Astrocyte (in vitro differentiated cells and primary cell): ENCODE measurements around the gene KRTAP16-1. TPM values are rescaled to one million over a fixed set of nuclear protein-coding genes. Genes with fewer than 3 reads are reported as not detected.

ENCODE experiments used
- DNase-seq: peaks from one replicate; pipeline ENCODE4 v3.0.0-alpha.2; 2010; ENCODE audit warnings: low read depth
- FAIRE-seq: peaks from 2 replicates; lab custom pipeline; 2011; peaks lifted over from hg19 to GRCh38; lab: Jason Lieb, UNC
- H2AFZ ChIP-seq: 2 replicates; pipeline ENCODE4 v1.6.0; 2012; ENCODE audit warnings: low read depth, low read length, inconsistent platforms
- H3K27ac ChIP-seq: 2 replicates; pipeline ENCODE4 v1.5.1; 2011; ENCODE audit warnings: low read depth, low read length, inconsistent platforms
- H3K27me3 ChIP-seq: 2 replicates; pipeline ENCODE4 v1.6.0; 2011; ENCODE audit warnings: low read length, inconsistent platforms; ENCODE audit not compliant: insufficient read depth
- H3K36me3 ChIP-seq: 2 replicates; pipeline ENCODE4 v1.5.1; 2011; ENCODE audit warnings: low read length, inconsistent platforms; ENCODE audit not compliant: insufficient read depth
- H3K4me1 ChIP-seq: 2 replicates; pipeline ENCODE4 v1.5.1; 2011; ENCODE audit warnings: low read length, inconsistent platforms; ENCODE audit not compliant: insufficient read depth
- H3K4me2 ChIP-seq: 2 replicates; pipeline ENCODE4 v1.6.0; 2012; ENCODE audit warnings: low read length, inconsistent platforms
- H3K4me3 ChIP-seq: 2 replicates; pipeline ENCODE4 v1.5.1; 2011; ENCODE audit warnings: low read depth, mild to moderate bottlenecking, low read length, inconsistent platforms; ENCODE audit not compliant: insufficient read depth
- H3K79me2 ChIP-seq: 2 replicates; pipeline ENCODE4 v1.6.0; 2012; ENCODE audit warnings: mild to moderate bottlenecking, low read length, inconsistent platforms; ENCODE audit not compliant: insufficient read depth
- H3K9ac ChIP-seq: 2 replicates; pipeline ENCODE4 v1.6.0; 2012; ENCODE audit warnings: mild to moderate bottlenecking, low read length, inconsistent platforms
- H3K9me3 ChIP-seq: 2 replicates; pipeline ENCODE4 v1.5.1; 2012; ENCODE audit warnings: low read depth, mild to moderate bottlenecking, low read length, inconsistent platforms; ENCODE audit not compliant: insufficient read depth
- H4K20me1 ChIP-seq: 2 replicates; pipeline ENCODE4 v1.6.0; 2012; ENCODE audit warnings: low read length, inconsistent platforms; ENCODE audit not compliant: insufficient read depth
- H3K27ac Mint-ChIP-seq: one replicate; pipeline ENCODE4 v1.8.0; 2021; ENCODE audit warnings: mild to moderate bottlenecking, mixed read lengths; ENCODE audit not compliant: unreplicated experiment
- H3K27me3 Mint-ChIP-seq: one replicate; pipeline ENCODE4 v1.8.0; 2021; ENCODE audit warnings: low read depth, mixed read lengths; ENCODE audit not compliant: unreplicated experiment
- H3K36me3 Mint-ChIP-seq: one replicate; pipeline ENCODE4 v1.8.0; 2021; ENCODE audit warnings: low read depth, mixed read lengths; ENCODE audit not compliant: unreplicated experiment
- H3K4me1 Mint-ChIP-seq: one replicate; pipeline ENCODE4 v1.8.0; 2021; ENCODE audit warnings: low read depth, mixed read lengths; ENCODE audit not compliant: unreplicated experiment
- H3K4me3 Mint-ChIP-seq: one replicate; pipeline ENCODE4 v1.8.0; 2021; ENCODE audit warnings: mild to moderate bottlenecking, moderate library complexity, mixed read lengths; ENCODE audit not compliant: unreplicated experiment
- H3K9me3 Mint-ChIP-seq: one replicate; pipeline ENCODE4 v1.8.0; 2021; ENCODE audit warnings: mild to moderate bottlenecking, mixed read lengths; ENCODE audit not compliant: unreplicated experiment
- EZH2 ChIP-seq: IDR thresholded peaks from 2 replicates; pipeline ENCODE4 v1.6.1; 2012; ENCODE audit warnings: mild to moderate bottlenecking, low read length, inconsistent platforms; ENCODE audit not compliant: insufficient read depth
- total RNA-seq: library from RNA; stranded (reverse); gene quantifications from 2 replicates; pipeline ENCODE4 v1.2.1, GENCODE V29; 2021
- TF ChIP-seq, protein P1 (sequence below): IDR thresholded peaks from 2 replicates; pipeline ENCODE4 v1.5.1; 2011; ENCODE audit warnings: low read depth, mild to moderate bottlenecking, inconsistent platforms, low read length, moderate library complexity; ENCODE audit not compliant: insufficient read depth

Gene KRTAP16-1
- total RNA-seq, 1 donor from 2014 or later = not detected

DNA sequence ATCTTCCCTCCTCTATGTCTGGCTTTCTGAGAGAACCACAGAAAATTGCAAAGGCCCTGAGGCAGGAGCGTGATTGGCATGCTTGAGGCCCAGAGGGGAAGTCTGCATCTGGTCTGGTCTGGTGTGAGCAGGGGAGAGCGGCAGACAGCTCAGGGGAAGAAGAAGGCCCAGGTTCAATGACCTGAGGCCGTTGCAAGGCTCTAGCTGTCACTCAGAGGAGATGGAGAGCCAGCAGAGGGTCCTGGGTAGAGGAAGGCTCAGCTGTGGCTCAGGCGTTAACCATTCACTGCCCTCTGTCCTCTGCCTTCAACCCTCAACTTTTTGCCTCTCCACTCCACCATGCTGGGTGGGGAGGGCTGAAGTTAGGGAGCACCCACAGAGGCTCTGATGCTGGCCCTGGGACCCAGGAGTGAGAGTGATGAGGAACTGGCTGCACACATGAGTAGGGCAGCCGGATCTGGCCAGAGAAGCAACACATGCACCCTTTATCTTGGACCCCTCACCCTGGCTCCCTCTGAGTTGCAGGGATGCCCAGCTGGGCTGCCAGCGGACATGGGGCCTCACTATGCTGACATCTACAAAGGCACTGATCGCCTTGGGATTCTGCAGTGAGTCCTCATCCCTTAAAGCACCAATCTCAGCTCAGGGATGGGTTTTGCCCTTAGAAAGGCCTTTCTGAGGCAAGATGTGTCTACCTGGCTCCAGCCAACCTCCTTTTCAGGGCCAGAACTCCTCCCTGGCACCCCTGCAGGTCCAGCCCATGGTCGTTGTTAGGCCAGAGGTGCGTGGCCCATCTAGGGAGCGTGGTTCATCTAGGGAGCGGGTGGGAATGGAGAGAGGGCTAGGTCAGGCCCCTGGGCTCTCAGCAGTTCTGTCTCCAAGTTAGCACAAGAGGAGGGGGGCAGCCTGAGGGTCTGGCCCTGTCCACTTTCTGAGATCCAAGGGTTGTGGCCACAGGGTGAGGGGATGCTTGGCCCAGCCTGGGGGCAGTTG is 14.1 kb upstream of the KRTAP16-1 start:
- Mint-ChIP-seq H3K36me3 (peaks cover 3% of the 10 kb centered on the region), H3K4me3 (no peak overlapping the region), H3K9me3 (peaks cover 9% of the 10 kb centered on the region), H3K4me1 (no peaks in the 10 kb centered on the region), H3K27me3 (peaks cover 2% of the 10 kb centered on the region), H3K27ac (no peak overlapping the region)
- H3K9ac ChIP-seq = no peak overlapping the region
- H3K36me3 ChIP-seq = no peaks in the 10 kb centered on the region
- no peaks in the 10 kb centered on the region for H3K9me3 ChIP-seq
- H4K20me1 ChIP-seq = no peaks in the 10 kb centered on the region
- FAIRE-seq (no peak), DNase-seq (no peak)
- H2AFZ ChIP-seq = no peak overlapping the region
- H3K4me2 ChIP-seq = no peak overlapping the region
- no peaks in the 10 kb centered on the region for H3K27me3 ChIP-seq
- TF ChIP-seq, protein P1, sequence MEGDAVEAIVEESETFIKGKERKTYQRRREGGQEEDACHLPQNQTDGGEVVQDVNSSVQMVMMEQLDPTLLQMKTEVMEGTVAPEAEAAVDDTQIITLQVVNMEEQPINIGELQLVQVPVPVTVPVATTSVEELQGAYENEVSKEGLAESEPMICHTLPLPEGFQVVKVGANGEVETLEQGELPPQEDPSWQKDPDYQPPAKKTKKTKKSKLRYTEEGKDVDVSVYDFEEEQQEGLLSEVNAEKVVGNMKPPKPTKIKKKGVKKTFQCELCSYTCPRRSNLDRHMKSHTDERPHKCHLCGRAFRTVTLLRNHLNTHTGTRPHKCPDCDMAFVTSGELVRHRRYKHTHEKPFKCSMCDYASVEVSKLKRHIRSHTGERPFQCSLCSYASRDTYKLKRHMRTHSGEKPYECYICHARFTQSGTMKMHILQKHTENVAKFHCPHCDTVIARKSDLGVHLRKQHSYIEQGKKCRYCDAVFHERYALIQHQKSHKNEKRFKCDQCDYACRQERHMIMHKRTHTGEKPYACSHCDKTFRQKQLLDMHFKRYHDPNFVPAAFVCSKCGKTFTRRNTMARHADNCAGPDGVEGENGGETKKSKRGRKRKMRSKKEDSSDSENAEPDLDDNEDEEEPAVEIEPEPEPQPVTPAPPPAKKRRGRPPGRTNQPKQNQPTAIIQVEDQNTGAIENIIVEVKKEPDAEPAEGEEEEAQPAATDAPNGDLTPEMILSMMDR = no peak
- no peak for TF ChIP-seq EZH2
- no peaks in the 10 kb centered on the region for H3K79me2 ChIP-seq
- H3K27ac ChIP-seq = no peak overlapping the region
- H3K4me1 ChIP-seq = no peaks in the 10 kb centered on the region
- H3K4me3 ChIP-seq = no peak overlapping the region

DNA sequence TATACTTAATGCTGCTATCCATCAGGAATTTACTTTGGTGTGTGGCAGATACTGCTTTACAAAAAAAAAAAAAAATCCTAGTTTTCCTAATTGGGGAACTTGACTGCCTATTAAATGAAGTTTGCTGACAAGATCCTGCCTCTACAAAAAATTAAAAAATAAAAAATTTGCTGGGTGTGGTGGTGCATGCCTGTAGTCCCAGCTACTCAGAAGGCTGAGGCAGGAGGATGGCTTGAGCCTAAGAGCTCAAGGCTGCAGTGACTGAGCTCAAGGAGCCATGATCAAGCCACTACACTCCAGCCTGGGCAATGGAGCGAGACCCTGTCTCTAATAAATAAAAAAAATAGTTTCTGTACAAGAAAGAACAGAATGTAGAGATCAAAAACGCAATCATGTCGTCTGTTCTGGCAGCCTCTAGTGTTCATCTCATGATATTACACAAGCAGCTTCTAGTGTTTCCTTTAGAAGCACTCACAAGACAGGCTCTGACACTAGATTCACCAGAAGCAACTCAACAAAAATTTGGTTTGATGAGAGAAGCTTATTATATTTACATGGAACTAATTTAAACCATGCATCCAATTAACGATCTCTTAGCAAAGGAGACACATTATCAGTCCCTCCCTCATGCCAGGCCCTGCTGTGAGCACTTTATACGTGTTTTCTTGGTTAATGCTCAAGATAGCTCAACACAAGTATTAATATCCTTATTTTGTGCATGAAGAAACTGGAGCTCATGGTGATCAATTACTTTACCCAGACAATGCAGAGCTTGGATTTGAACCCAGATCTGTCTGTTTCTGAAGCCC is 13.2 kb upstream of the KRTAP16-1 start:
- H3K9ac ChIP-seq = no peak overlapping the region
- no peaks in the 10 kb centered on the region for H3K4me1 Mint-ChIP-seq
- peaks cover 2% of the 10 kb centered on the region for H3K27me3 Mint-ChIP-seq
- peak; percentile 73 for FAIRE-seq
- H2AFZ ChIP-seq = peak overlapping the region; percentile 19
- peaks cover 9% of the 10 kb centered on the region for H3K9me3 Mint-ChIP-seq
- DNase-seq = peak; percentile 55
- no peak overlapping the region for H3K27ac ChIP-seq
- H3K79me2 ChIP-seq = no peaks in the 10 kb centered on the region
- H3K36me3 ChIP-seq = no peaks in the 10 kb centered on the region
- H3K4me3 Mint-ChIP-seq = no peak overlapping the region
- TF ChIP-seq EZH2 = no peak
- TF ChIP-seq, protein P1 = peak; percentile 97
- H3K27me3 ChIP-seq = no peaks in the 10 kb centered on the region
- no peaks in the 10 kb centered on the region for H4K20me1 ChIP-seq
- H3K36me3 Mint-ChIP-seq = peaks cover 3% of the 10 kb centered on the region
- no peaks in the 10 kb centered on the region for H3K4me1 ChIP-seq
- no peak overlapping the region for H3K4me3 ChIP-seq
- no peaks in the 10 kb centered on the region for H3K9me3 ChIP-seq
- no peak overlapping the region for H3K4me2 ChIP-seq
- H3K27ac Mint-ChIP-seq = no peak overlapping the region
